CD4-positive, alpha-beta T cell (primary cell): ENCODE data around the gene IL31. TPM values are rescaled to one million over a fixed set of nuclear protein-coding genes. Genes with fewer than 3 reads are reported as not detected.

Source experiments
- ATAC-seq: fragments of 200-7000 bp; cut with Tn5 transposase; one replicate; pipeline ENCODE4 v1.10.0; 2022; ENCODE audit warnings: mild to moderate bottlenecking; ENCODE audit not compliant: poor library complexity
- CTCF ChIA-PET: fragments of 350-600 bp; sonication (Branson Sonifier 250); formaldehyde crosslinking; loops from one replicate; lab custom pipeline; 2021; ENCODE audit warnings: antibody characterized with exemption, inconsistent platforms; lab: Charles Lee
- POLR2A ChIA-PET: fragments of 350-600 bp; sonication (Branson Sonifier 250); formaldehyde crosslinking; loops from one replicate; lab custom pipeline; 2021; ENCODE audit warnings: antibody characterized with exemption, inconsistent platforms; lab: Charles Lee
- DNase-seq, 14 experiments: peaks; one replicate each; pipeline ENCODE4 v3.0.0-alpha.2; 2013 to 2020; ENCODE audit warnings: mixed read lengths in 2 of 14
- H3K27ac ChIP-seq, 2 donors: one replicate each; pipeline versions ENCODE4 v1.5.1 to v1.7.0; 2013; ENCODE audit warnings: low read length in 2 of 2, low read depth in 1 of 2, mild to moderate bottlenecking in 1 of 2
- H3K27me3 ChIP-seq, 2 experiments: 1 replicate in 1 of 2; 2 replicates in 1 of 2; pipeline versions ENCODE4 v1.6.1 to v1.7.0; 2013; ENCODE audit warnings: low read length in 2 of 2, control low read depth in 1 of 2, mild to moderate bottlenecking in 1 of 2, moderate library complexity in 1 of 2; ENCODE audit not compliant: insufficient read depth in 2 of 2, control insufficient read depth in 1 of 2
- H3K36me3 ChIP-seq: one replicate; pipeline ENCODE4 v1.6.1; 2013; ENCODE audit warnings: low read length, control low read depth; ENCODE audit not compliant: insufficient read depth
- H3K4me1 ChIP-seq: one replicate; pipeline ENCODE4 v1.6.1; 2013; ENCODE audit warnings: low read length, control low read depth; ENCODE audit not compliant: insufficient read depth
- H3K4me3 ChIP-seq: one replicate; pipeline ENCODE4 v1.5.1; 2013; ENCODE audit warnings: mild to moderate bottlenecking, low read length, moderate library complexity
- H3K9me3 ChIP-seq, 2 experiments: 1 replicate in 1 of 2; 2 replicates in 1 of 2; pipeline versions ENCODE4 v1.6.1 to v1.7.0; 2013; ENCODE audit warnings: low read length in 2 of 2, mild to moderate bottlenecking in 2 of 2, control low read depth in 1 of 2, moderate library complexity in 1 of 2; ENCODE audit not compliant: control insufficient read depth in 1 of 2, insufficient read depth in 1 of 2
- H3K27ac Mint-ChIP-seq: one replicate; pipeline ENCODE4 v1.8.0; 2020; ENCODE audit warnings: mixed read lengths
- H3K27me3 Mint-ChIP-seq: one replicate; pipeline ENCODE4 v1.8.0; 2021; ENCODE audit warnings: mixed read lengths
- H3K36me3 Mint-ChIP-seq: one replicate; pipeline ENCODE4 v1.8.0; 2021; ENCODE audit warnings: low read depth, mixed read lengths
- H3K4me1 Mint-ChIP-seq: one replicate; pipeline ENCODE4 v1.8.0; 2021; ENCODE audit warnings: low read depth, mixed read lengths
- H3K4me3 Mint-ChIP-seq: one replicate; pipeline ENCODE4 v1.8.0; 2020; ENCODE audit warnings: mild to moderate bottlenecking, mixed read lengths
- H3K9me3 Mint-ChIP-seq: one replicate; pipeline ENCODE4 v1.8.0; 2020; ENCODE audit warnings: mixed read lengths
- intact Hi-C, 2 experiments: fragments of 100-400 bp; cut with DNase I in 1 of 2; cut with micrococcal nuclease in 1 of 2; formaldehyde crosslinking; loops; one replicate each; pipeline versions ENCODE4 v1.15.1 to v1.9.0; 2023 to 2025; cut with DNase I, micrococcal nuclease
- total RNA-seq, 174 experiments: library from RNA in 2 of 174; stranded (reverse) in 2 of 174; gene quantifications; one replicate each; pipeline ENCODE4 v1.2.3 and lab custom pipeline; 2021 to 2026
- TF ChIP-seq, protein P1 (sequence below): fragments of 200-600 bp; IDR thresholded peaks from one replicate; pipeline ENCODE4 v1.8.0; 2022; ENCODE audit warnings: antibody characterized with exemption, mild to moderate bottlenecking

The IL31 gene
- total RNA-seq, 2 experiments from 2014 or later = not detected

DNA sequence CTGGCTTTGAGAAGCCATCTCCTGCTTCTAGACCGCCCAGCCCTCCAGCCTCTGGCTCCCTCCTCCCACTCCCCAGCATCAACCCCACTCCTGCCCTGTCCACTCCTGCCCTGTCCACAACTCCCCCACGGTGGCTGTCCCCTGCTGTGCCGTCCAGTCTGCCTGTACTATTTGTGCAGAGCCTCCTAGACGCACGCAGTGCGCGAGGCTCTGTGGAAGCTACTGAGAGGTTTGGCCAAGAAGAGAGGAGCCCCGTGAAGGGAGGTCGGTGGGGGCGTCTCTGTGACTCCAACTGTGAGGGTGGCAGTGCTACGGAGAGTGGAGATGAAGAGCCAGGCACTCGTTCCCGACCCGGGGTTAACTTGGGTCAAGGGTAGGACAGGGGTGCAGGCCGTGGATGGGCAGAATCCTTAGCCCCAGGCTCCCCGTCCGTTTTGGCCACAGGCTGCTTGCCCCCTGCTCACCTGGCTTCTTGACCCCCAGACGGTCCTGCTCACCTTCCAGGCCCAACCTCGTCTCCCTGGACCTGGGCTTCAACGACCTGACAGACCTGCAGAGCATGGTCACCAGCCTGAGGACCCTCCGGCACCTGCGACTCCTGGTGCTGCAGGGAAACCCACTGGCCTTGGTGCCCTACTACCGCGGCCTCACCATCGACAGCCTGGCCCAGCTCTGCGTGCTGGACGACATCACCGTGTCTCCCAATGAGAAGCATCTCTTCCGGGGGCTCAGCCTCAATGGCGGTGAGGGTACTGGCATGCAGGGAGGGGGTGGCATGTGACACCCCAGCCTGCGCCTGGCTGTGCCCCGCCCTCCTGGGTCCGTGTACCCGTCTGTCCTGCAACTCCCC, 15.8 kb upstream of the IL31 start:
- CTCF ChIA-PET = interaction anchor here (1.2 to 1.4 kb wide), 2 partner anchors 15 to 136 kb away, joined by 3 to 10 read pairs; no protein-coding TSS in a partner anchor
- H3K27ac Mint-ChIP-seq = no peak overlapping the region
- Histone ChIP-seq H3K9me3 (no peaks in the 10 kb centered on the region), H3K4me1 (peaks cover 5% of the 10 kb centered on the region), H3K27me3 (no peaks in the 10 kb centered on the region), H3K36me3 (no peaks in the 10 kb centered on the region), H3K27ac (no peak overlapping the region), H3K4me3 (no peak overlapping the region)
- no peaks in the 10 kb centered on the region for H3K9me3 Mint-ChIP-seq
- H3K36me3 Mint-ChIP-seq = no peaks in the 10 kb centered on the region
- intact Hi-C loops = loop anchor here (2.0 to 5.0 kb wide), 5 partner anchors 53 to 273 kb away; partner anchors contain the start of gene CFAP251 (in 2 of the 2)
- DNase-seq (no peak), ATAC-seq (no peak)
- POLR2A ChIA-PET = no interaction called here
- no peaks in the 10 kb centered on the region for H3K4me1 Mint-ChIP-seq
- H3K4me3 Mint-ChIP-seq = no peak overlapping the region
- TF ChIP-seq, protein P1, sequence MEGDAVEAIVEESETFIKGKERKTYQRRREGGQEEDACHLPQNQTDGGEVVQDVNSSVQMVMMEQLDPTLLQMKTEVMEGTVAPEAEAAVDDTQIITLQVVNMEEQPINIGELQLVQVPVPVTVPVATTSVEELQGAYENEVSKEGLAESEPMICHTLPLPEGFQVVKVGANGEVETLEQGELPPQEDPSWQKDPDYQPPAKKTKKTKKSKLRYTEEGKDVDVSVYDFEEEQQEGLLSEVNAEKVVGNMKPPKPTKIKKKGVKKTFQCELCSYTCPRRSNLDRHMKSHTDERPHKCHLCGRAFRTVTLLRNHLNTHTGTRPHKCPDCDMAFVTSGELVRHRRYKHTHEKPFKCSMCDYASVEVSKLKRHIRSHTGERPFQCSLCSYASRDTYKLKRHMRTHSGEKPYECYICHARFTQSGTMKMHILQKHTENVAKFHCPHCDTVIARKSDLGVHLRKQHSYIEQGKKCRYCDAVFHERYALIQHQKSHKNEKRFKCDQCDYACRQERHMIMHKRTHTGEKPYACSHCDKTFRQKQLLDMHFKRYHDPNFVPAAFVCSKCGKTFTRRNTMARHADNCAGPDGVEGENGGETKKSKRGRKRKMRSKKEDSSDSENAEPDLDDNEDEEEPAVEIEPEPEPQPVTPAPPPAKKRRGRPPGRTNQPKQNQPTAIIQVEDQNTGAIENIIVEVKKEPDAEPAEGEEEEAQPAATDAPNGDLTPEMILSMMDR = no peak
- peaks cover 5% of the 10 kb centered on the region for H3K27me3 Mint-ChIP-seq

DNA sequence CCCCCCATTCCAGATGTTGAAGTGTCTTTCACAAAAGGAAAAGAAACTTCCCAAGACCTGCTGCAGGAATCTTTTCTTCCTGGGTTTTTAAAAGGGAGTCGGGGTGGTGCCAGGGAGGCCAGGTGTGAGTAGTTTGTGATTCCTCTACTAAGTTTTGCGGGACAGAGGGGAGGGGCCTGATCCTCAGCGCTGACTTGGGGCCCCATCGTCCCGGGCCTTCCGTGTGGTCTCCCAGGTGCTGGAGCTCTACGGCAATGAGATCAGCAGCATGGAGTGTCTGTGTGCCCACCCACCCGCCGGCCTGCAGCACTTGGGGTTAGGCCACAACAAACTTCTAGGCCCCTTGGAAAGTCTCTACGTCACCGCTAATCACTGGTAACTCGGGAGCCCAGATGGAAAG, 13.4 kb upstream of the IL31 start:
- peaks cover 20% of the 10 kb centered on the region for H3K4me1 ChIP-seq
- H3K27me3 ChIP-seq = no peaks in the 10 kb centered on the region
- H3K27me3 Mint-ChIP-seq = peaks cover 8% of the 10 kb centered on the region
- no peaks in the 10 kb centered on the region for H3K36me3 ChIP-seq
- ChIA-PET CTCF (no interaction called here), POLR2A (no interaction called here)
- ATAC-seq = no peak
- no peak overlapping the region for H3K27ac ChIP-seq
- H3K9me3 Mint-ChIP-seq = no peaks in the 10 kb centered on the region
- no peak overlapping the region for H3K27ac Mint-ChIP-seq
- no peak overlapping the region for H3K4me3 Mint-ChIP-seq
- intact Hi-C loops = loop anchor here in 1 of 2 experiments (5.0 kb wide), 1 partner anchor 50 kb away; no protein-coding TSS in a partner anchor
- no peak overlapping the region for H3K4me3 ChIP-seq
- no peaks in the 10 kb centered on the region for H3K9me3 ChIP-seq
- H3K36me3 Mint-ChIP-seq = no peaks in the 10 kb centered on the region
- H3K4me1 Mint-ChIP-seq = peaks cover 3% of the 10 kb centered on the region
- TF ChIP-seq, protein P1 = no peak
- no peak for DNase-seq

DNA sequence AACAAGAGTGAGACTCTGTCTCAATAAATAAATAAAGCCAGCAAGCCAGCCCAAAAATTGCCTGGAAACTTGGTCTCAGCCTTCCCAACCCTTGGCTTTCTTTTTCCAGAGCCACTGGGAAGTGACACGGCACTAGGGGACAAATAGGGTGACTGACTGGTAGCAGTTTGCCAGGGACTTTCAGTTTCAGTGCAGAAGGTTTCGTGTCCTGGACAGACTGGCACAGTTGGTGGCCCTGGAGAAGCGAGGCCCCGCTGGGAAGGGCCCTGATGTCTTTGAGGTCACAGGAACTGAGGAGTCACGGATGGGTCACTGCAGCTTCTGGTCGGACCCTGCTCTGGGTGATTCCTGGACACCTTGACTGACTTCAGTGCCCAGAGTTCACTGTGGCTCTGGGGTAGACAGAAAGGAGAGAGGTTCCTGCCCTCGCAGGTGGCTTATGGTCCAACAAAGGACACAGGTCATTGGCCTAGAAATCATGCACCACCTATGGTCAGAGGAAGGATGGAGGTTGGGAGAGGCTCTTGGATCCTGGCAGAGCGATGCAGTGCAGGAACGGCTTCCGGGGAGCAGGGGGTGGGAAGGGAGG, 11.6 kb upstream of the IL31 start:
- DNase-seq = no peak
- ATAC-seq = no peak
- no peak overlapping the region for H3K4me3 ChIP-seq
- Mint-ChIP-seq H3K4me1 (peaks cover 3% of the 10 kb centered on the region), H3K27me3 (peaks cover 3% of the 10 kb centered on the region), H3K4me3 (no peak overlapping the region), H3K36me3 (no peaks in the 10 kb centered on the region), H3K9me3 (no peaks in the 10 kb centered on the region), H3K27ac (no peak overlapping the region)
- intact Hi-C loops = loop anchor here in 1 of 2 experiments (5.0 kb wide), 1 partner anchor 48 kb away; no protein-coding TSS in a partner anchor
- POLR2A ChIA-PET = no interaction called here
- no peak overlapping the region for H3K27ac ChIP-seq
- H3K36me3 ChIP-seq = no peaks in the 10 kb centered on the region
- no peaks in the 10 kb centered on the region for H3K9me3 ChIP-seq
- CTCF ChIA-PET = no interaction called here
- TF ChIP-seq, protein P1 = no peak
- no peaks in the 10 kb centered on the region for H3K27me3 ChIP-seq
- peaks cover 14% of the 10 kb centered on the region for H3K4me1 ChIP-seq
